Measurements from ENCODE around the gene SESTD1.

- TF ChIP-seq POU6F1 (CRISPR knock-in tag; IDR thresholded peaks at IDR 0.05; ENCODE audit: borderline replicate concordance, low read depth) (no peak), ISL1 (CRISPR knock-in tag; IDR thresholded peaks at IDR 0.05) (no peak), TOX (CRISPR knock-in tag; IDR thresholded peaks at IDR 0.05; ENCODE audit: borderline replicate concordance) (no peak)
These were observed 31.5 kb downstream of the SESTD1 start for GRCh38 chr2:179233083-179233490.

Measured in SK-N-SH treated with all-trans-retinoic acid at 6 μM for 48 hours (cell line).